Peyer's patch (tissue), 4 donors: ENCODE measurements around the gene STAG2. TPM values are rescaled to one million over a fixed set of nuclear protein-coding genes. Genes with fewer than 3 reads are reported as not detected.

Experiments
- DNase-seq, 3 donors: peaks; one replicate each; pipeline ENCODE4 v3.0.0-alpha.2; 2017 to 2019
- H3K27ac ChIP-seq, 4 donors: fragments of 200-600 bp; sonication (generic); one replicate each; pipeline ENCODE4 v1.5.1; 2016 to 2019
- H3K27me3 ChIP-seq, 2 donors: fragments of 200-600 bp; sonication (generic); one replicate each; pipeline ENCODE4 v1.5.1; 2019
- H3K36me3 ChIP-seq, 3 donors: fragments of 200-600 bp; sonication (generic); one replicate each; pipeline ENCODE4 v1.5.1; 2016 to 2019
- H3K4me1 ChIP-seq, 4 donors: fragments of 200-600 bp; sonication (generic); one replicate each; pipeline ENCODE4 v1.5.1; 2016 to 2019
- H3K4me3 ChIP-seq, 4 donors: fragments of 200-600 bp; sonication (generic); 1 replicate in 3 of 4; 2 replicates in 1 of 4; pipeline ENCODE4 v1.5.1; 2016 to 2019; ENCODE audit warnings: mild to moderate bottlenecking in 1 of 4
- H3K9me3 ChIP-seq, 4 donors: fragments of 200-600 bp; sonication (generic); one replicate each; pipeline ENCODE4 v1.5.1; 2016 to 2019; ENCODE audit warnings: mild to moderate bottlenecking in 1 of 4
- POLR2A ChIP-seq, 2 donors: fragments of 450-650 bp; IDR thresholded peaks; one replicate each; pipeline ENCODE4 v1.5.1; 2017; ENCODE audit warnings: antibody characterized with exemption in 2 of 2, mild to moderate bottlenecking in 2 of 2, moderate library complexity in 2 of 2
- total RNA-seq, 4 donors: library from RNA; depleted of rRNA; stranded (reverse); fragments of >200 nt; gene quantifications; one replicate each; pipeline ENCODE4 v1.1.0, GENCODE V29; 2016
- TF ChIP-seq, protein P1 (sequence below), 6 experiments: fragments of 450-650 bp in 4 of 6; fragments of 200-600 bp in 2 of 6; sonication (generic) in 1 of 6; IDR thresholded peaks; one replicate each; pipeline ENCODE4 v1.5.1; 2017 to 2019; ENCODE audit warnings: antibody characterized with exemption in 6 of 6, mild to moderate bottlenecking in 3 of 6, moderate library complexity in 1 of 6

The STAG2 gene
- total RNA-seq, 4 donors from 2014 or later = 39.6 to 83.3 (median 54.0) TPM

DNA sequence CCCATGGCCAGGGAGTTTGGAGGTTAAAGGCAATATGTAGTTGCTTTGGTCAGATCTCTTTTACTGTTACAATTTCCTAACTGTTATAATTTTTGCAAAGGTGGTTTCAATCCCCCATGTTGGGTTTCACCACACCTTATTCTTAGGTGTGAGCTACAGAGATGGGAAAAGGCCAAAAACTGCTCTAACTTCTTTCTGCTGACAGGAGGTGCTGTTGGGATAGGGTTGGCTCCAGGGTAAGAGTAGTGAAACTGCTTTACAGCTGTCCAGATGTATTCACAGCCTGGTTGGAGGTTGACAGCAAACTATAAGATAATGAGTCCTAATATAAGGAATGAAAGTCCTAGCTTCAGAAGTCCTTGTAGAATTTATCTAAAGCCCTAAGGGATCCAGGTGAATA, 189.7 kb downstream of the STAG2 start:
- no peak for DNase-seq
- TF ChIP-seq, protein P1, sequence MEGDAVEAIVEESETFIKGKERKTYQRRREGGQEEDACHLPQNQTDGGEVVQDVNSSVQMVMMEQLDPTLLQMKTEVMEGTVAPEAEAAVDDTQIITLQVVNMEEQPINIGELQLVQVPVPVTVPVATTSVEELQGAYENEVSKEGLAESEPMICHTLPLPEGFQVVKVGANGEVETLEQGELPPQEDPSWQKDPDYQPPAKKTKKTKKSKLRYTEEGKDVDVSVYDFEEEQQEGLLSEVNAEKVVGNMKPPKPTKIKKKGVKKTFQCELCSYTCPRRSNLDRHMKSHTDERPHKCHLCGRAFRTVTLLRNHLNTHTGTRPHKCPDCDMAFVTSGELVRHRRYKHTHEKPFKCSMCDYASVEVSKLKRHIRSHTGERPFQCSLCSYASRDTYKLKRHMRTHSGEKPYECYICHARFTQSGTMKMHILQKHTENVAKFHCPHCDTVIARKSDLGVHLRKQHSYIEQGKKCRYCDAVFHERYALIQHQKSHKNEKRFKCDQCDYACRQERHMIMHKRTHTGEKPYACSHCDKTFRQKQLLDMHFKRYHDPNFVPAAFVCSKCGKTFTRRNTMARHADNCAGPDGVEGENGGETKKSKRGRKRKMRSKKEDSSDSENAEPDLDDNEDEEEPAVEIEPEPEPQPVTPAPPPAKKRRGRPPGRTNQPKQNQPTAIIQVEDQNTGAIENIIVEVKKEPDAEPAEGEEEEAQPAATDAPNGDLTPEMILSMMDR (IDR thresholded peaks at IDR 0.05) = no peak
- no peak for TF ChIP-seq POLR2A (IDR thresholded peaks at IDR 0.05)
- no peak overlapping the region for H3K4me3 ChIP-seq
- H3K27ac ChIP-seq = no peak overlapping the region
- no peaks in the 10 kb centered on the region for H3K9me3 ChIP-seq
- H3K36me3 ChIP-seq = no peaks in the 10 kb centered on the region
- H3K27me3 ChIP-seq = no peaks in the 10 kb centered on the region
- H3K4me1 ChIP-seq = no peaks in the 10 kb centered on the region

Other genes starting within 250 kb of the STAG2 start
- 100 to 1,000 TPM; 111 to 154 (median 114) TPM for gene THOC2, start 228.7 kb upstream of the STAG2 start, total RNA-seq
- 10 to 100 TPM; 27.7 to 46.2 (median 37.9) TPM for gene XIAP, start 101.7 kb upstream of the STAG2 start, total RNA-seq